ENCODE data around the gene ATP6V0A1.
"Not testable (repeated sequence)": the region's sequence is repeated elsewhere in the genome, so short reads cannot be mapped to it uniquely, and the experiment has no call there.

ATP6V0A1 gene

DNA sequence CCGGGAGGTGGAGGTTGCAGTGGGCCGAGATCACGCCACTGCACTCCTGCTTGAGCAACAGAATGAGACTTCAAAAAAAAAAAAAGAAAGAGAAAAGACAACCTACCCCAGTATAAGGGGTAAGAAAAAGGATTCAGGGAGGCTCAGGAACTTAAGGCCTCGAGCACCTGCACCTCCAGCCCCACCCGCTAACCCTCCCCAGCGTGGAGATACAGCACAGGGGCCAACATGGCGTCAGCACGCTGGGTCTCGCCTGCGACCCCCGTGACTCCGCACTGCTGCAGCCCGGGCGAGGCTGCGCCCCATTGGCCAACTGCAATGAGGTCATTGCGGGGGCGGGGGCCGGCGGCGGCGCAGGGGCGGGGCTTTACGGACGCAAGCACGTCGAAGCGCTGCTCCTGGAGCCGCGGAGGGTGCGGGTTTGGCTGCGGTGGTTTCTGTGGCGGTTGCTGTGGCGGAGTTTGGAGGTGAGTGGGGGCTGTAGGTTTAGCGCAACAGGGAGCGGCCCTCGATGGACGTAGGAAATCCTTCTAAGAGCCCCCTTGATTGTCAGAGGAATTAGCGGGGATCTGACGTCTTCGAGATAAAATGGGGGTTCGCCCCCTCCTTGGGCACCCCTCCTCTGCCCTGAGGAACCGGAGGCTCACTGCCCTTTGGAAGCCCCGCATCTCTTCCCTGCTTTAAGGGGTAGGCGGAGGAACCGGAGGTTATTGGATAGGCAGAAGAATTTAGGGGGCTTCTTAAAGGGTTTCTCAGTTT is at the start of gene ATP6V0A1:
TSS of gene ATP6V0A1 (plus strand) at position 382 of the 759 bp plus-strand sequence. CDS start 2,017 bp downstream, outside the sequence.
- DNase-seq (ENCODE audit: low read depth), result peak; percentile 72

GRCh38 chr17:42409523-42410318 is 49.0 kb upstream of the ATP6V0A1 start:
- DNase-seq (ENCODE audit: low read depth), result no peak

GRCh38 chr17:42410319-42410685 is 48.4 kb upstream of the ATP6V0A1 start:
- DNase-seq (ENCODE audit: low read depth), result no peak

- DNase-seq (ENCODE audit: low read depth), result no peak
These were observed 47.3 kb upstream of the ATP6V0A1 start for GRCh38 chr17:42411361-42411760.

- DNase-seq (ENCODE audit: low read depth), result no peak
These were observed 46.6 kb upstream of the ATP6V0A1 start for GRCh38 chr17:42411905-42412679.

GRCh38 chr17:42413464-42414040 is 45.1 kb upstream of the ATP6V0A1 start:
- no peak for DNase-seq (ENCODE audit: low read depth)

- DNase-seq (ENCODE audit: low read depth), result no peak
These were observed 43.8 kb upstream of the ATP6V0A1 start for GRCh38 chr17:42414704-42415409.

- DNase-seq (ENCODE audit: low read depth), result not testable (repeated sequence)
These were observed 40.7 kb upstream of the ATP6V0A1 start for GRCh38 chr17:42417981-42418380.

DNA sequence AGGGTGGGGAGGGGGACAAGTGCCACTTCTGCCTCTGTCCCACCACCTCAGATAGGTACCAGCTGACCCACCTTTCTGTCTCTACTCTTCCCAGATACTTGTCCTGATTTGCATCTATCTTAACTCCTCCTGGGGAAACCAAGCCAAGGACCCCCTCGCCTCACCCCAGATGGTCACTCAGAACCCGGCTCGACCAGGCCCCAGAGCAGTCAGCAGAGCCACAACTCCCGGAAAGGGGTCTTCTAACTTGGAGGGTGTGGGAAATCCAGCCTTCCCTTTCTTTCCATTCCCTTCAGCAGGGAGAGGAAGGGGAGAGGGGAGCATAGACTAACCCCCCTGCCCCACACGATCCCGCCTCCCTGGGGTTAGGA is 37.6 kb upstream of the ATP6V0A1 start:
- DNase-seq (ENCODE audit: low read depth), result no peak

GRCh38 chr17:42421507-42422338 is 37.0 kb upstream of the ATP6V0A1 start:
- DNase-seq (ENCODE audit: low read depth), result no peak

DNA sequence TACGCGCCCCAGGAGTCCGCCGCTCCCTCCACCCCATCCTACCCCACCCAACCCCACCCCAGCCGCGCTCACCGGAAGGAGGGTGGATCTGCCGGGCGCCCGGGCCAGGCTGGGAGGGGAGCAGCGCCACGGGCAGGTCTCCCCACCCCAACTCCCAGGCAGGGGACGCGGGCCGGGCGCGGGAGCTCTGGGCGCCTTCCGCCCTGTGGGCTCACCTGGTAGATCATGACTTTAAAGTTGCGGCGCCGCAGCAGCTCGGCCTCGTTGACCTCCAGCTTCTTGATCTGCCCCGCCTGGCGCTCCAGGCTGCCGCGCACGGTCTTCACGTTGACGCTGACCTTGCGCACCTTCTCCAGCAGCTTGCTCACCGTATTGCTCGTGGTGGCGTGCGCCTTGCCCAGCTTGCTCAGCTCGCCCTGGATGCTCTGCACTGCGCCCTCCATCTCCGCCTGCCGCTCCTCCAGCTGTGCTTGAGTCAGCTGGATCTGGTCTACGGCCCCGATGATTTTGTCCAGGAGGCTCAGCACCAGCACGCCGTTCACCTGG is 36.2 kb upstream of the ATP6V0A1 start:
- DNase-seq (ENCODE audit: low read depth), result no peak

- no peak for DNase-seq (ENCODE audit: low read depth)
These were observed 35.5 kb upstream of the ATP6V0A1 start, which contains the start of gene CAVIN1 for GRCh38 chr17:42422958-42423712. Gene CAVIN1 (minus strand): TSS chr17:42423256. CDS start chr17:42423097, 159 bp downstream.

GRCh38 chr17:42423766-42424165 is 34.9 kb upstream of the ATP6V0A1 start:
- no peak for DNase-seq (ENCODE audit: low read depth)

DNA sequence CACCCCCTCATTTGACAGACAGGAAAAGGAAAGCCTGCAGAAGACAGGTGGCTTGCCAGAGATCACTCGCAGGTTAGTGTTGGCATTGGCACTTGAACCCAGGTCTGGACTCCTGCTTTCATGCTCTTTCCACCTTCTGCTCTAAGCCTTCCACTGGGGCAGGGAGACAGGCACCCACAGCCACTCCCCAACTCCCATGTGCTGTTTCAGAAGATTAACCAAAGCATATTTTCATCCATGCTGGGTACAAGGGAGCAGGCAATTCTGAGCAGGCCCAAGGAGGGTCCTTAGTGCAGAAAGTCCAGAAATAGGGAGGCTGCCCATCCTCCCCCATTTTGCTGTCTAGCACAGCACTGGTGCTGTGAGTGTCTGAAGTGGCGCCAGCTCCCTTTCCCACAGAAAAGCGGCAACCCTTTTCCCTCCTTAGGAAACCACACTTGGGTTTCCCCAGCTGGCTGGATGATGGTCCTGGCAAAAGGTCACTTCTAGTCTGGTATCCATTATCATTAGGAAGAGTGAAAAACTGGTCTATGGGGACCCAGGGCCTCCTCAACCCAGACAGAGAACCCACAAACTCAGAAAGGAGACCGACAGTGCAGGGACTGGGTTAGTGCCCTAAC is 33.6 kb upstream of the ATP6V0A1 start:
- DNase-seq (ENCODE audit: low read depth), result no peak

GRCh38 chr17:42428141-42428944 is 30.3 kb upstream of the ATP6V0A1 start:
- DNase-seq (ENCODE audit: low read depth), result no peak

GRCh38 chr17:42429726-42430447 is 28.8 kb upstream of the ATP6V0A1 start:
- DNase-seq (ENCODE audit: low read depth), result no peak

DNA sequence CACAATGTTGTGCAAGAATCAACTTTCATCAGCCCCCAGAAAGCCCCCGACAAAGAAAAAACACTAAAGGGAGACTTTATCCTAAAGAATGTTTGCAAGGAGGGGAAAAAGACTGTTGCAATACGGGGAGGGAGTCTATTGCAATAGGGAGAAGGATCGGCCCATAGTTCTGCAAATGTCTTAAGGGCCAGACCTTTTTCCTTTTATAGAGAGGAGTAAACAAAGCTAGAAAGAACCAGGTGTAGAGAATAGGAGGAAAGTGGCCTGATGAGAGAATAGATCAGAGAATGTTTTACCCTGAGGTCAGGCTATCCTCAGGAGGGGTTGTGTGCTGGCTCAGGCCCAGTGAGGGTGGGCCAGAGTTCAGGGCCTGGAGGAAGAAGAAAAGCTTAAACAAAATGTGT is 26.9 kb upstream of the ATP6V0A1 start:
- DNase-seq (ENCODE audit: low read depth), result no peak
